SK-N-SH (cell line): ENCODE results near the gene RILPL1. TPM values are rescaled to one million over a fixed set of nuclear protein-coding genes. Genes with fewer than 3 reads are reported as not detected.

ENCODE experiments used
- CTCF ChIA-PET: fragments of 300-600, 350-600 bp; formaldehyde crosslinking; extraction: SDS; loops from one replicate; lab custom pipeline; 2021; lab: Yijun Ruan, JAX
- POLR2A ChIA-PET: fragments of 350-600 bp; sonication (Branson Sonifier 250); formaldehyde crosslinking; extraction: SDS; loops from one replicate; lab custom pipeline; 2020; ENCODE audit warnings: antibody characterized with exemption, inconsistent platforms; lab: Yijun Ruan, JAX
- DNase-seq: peaks from one replicate; pipeline ENCODE4 v3.0.0; 2012
- H2AFZ ChIP-seq: fragments of 200-600 bp; sonication (generic); 2 replicates; pipeline ENCODE4 v1.8.1; 2016; ENCODE audit warnings: antibody characterized with exemption, mild to moderate bottlenecking, low read depth
- H3F3A ChIP-seq: fragments of 200-600 bp; sonication (generic); replicated peaks from 2 replicates; pipeline ENCODE3; 2016; ENCODE audit warnings: antibody characterized with exemption, mild to moderate bottlenecking; ENCODE audit not compliant: insufficient read depth
- H3K27ac ChIP-seq, 2 experiments: fragments of 200-500 bp in 1 of 2; fragments of 200-600 bp in 1 of 2; sonication (Bioruptor generic) in 1 of 2; sonication (generic), shearing (Covaris generic) in 1 of 2; 2 replicates each; pipeline versions ENCODE4 v1.5.1 to v1.6.1; 2014 to 2016; ENCODE audit warnings: low read depth in 2 of 2, inconsistent platforms in 1 of 2, low read length in 1 of 2, mild to moderate bottlenecking in 1 of 2, mixed read lengths in 1 of 2
- H3K27me3 ChIP-seq: fragments of 200-600 bp; sonication (generic), shearing (Covaris generic); 2 replicates; pipeline ENCODE4 v1.6.1; 2016; ENCODE audit warnings: mixed run types; ENCODE audit not compliant: insufficient read depth
- H3K36me3 ChIP-seq, 2 experiments: fragments of 200-500 bp in 1 of 2; fragments of 200-600 bp in 1 of 2; sonication (Bioruptor generic) in 1 of 2; sonication (generic) in 1 of 2; replicated peaks in 1 of 2; 2 replicates each; pipeline versions ENCODE3 to v1.5.1; 2014 to 2016; ENCODE audit warnings: low read length in 1 of 2, mild to moderate bottlenecking in 1 of 2; ENCODE audit not compliant: insufficient read depth in 2 of 2, control insufficient read depth in 1 of 2
- H3K4me1 ChIP-seq, 2 experiments: fragments of 200-500 bp in 1 of 2; fragments of 200-600 bp in 1 of 2; sonication (Bioruptor generic) in 1 of 2; sonication (generic), shearing (Covaris generic) in 1 of 2; 2 replicates each; pipeline versions ENCODE4 v1.5.1 to v1.6.1; 2014 to 2016; ENCODE audit warnings: low read depth in 1 of 2, low read length in 1 of 2, mixed run types in 1 of 2; ENCODE audit not compliant: insufficient read depth in 2 of 2, control insufficient read depth in 1 of 2
- H3K4me2 ChIP-seq: fragments of 200-600 bp; sonication (generic), shearing (Covaris generic); 2 replicates; pipeline ENCODE4 v1.6.1; 2017; ENCODE audit warnings: mixed run types
- H3K4me3 ChIP-seq, 2 experiments: fragments of 200-500 bp in 1 of 2; fragments of 200-600 bp in 1 of 2; sonication (Bioruptor generic) in 1 of 2; sonication (generic), shearing (Covaris generic) in 1 of 2; 2 replicates each; pipeline versions ENCODE4 v1.5.1 to v1.8.1; 2014 to 2016; ENCODE audit warnings: low read depth in 2 of 2, inconsistent platforms in 1 of 2, low read length in 1 of 2, mild to moderate bottlenecking in 1 of 2, mixed read lengths in 1 of 2, moderate library complexity in 1 of 2
- H3K79me2 ChIP-seq: fragments of 200-600 bp; sonication (generic); 2 replicates; pipeline ENCODE4 v1.8.1; 2017; ENCODE audit warnings: mild to moderate bottlenecking; ENCODE audit not compliant: insufficient read depth
- H3K9ac ChIP-seq: fragments of 200-600 bp; sonication (generic); 2 replicates; pipeline ENCODE4 v1.6.1; 2017; ENCODE audit warnings: mixed run types
- H3K9me2 ChIP-seq: fragments of 200-600 bp; sonication (generic); 2 replicates; pipeline ENCODE4 v1.6.1; 2017; ENCODE audit warnings: mixed run types
- H3K9me3 ChIP-seq: fragments of 200-600 bp; sonication (generic); 2 replicates; pipeline ENCODE4 v1.6.1; 2017; ENCODE audit warnings: mixed run types, mild to moderate bottlenecking, moderate library complexity
- H4K20me1 ChIP-seq: fragments of 200-600 bp; sonication (generic); 2 replicates; pipeline ENCODE4 v1.6.1; 2017; ENCODE audit warnings: mild to moderate bottlenecking, mixed run types; ENCODE audit not compliant: insufficient read depth
- EP300 ChIP-seq, 2 experiments: IDR thresholded peaks; 2 replicates each; pipeline versions ENCODE4 v1.4.0 to v1.6.1; 2012; ENCODE audit warnings: borderline replicate concordance in 1 of 2, low read depth in 1 of 2, low read length in 1 of 2
- EZH2phosphoT487 ChIP-seq: fragments of 200-600 bp; sonication (generic); IDR thresholded peaks from 2 replicates; pipeline ENCODE4 v1.6.1; 2017; ENCODE audit warnings: low read depth, mixed run types, mild to moderate bottlenecking, antibody characterized with exemption, moderate library complexity, borderline replicate concordance
- FOXJ3 ChIP-seq: sonication (generic); formaldehyde crosslinking; IDR thresholded peaks from 2 replicates; pipeline ENCODE4 v1.5.1; 2020; ENCODE audit warnings: mild to moderate bottlenecking, missing genetic modification reagents
- FOXM1 ChIP-seq: IDR thresholded peaks from 2 replicates; pipeline ENCODE4 v1.4.0; 2012; ENCODE audit warnings: low read depth, mild to moderate bottlenecking
- GABPA ChIP-seq: IDR thresholded peaks from 2 replicates; pipeline ENCODE4 v1.4.0; 2012; ENCODE audit warnings: low read depth, mild to moderate bottlenecking
- IRF3 ChIP-seq: fragments of 150-350 bp; IDR thresholded peaks from 2 replicates; pipeline ENCODE4 v1.6.1; 2016; ENCODE audit warnings: mild to moderate bottlenecking, low read depth, low read length
- POLR2AphosphoS5 ChIP-seq: IDR thresholded peaks from 2 replicates; pipeline ENCODE4 v1.6.1; 2012; ENCODE audit warnings: low read depth, low read length
- RCOR1 ChIP-seq: fragments of 150-350 bp; IDR thresholded peaks from 2 replicates; pipeline ENCODE4 v1.6.1; 2017; ENCODE audit warnings: antibody characterized with exemption, low read length
- RFX5 ChIP-seq: IDR thresholded peaks from 2 replicates; pipeline ENCODE4 v1.6.1; 2012; ENCODE audit warnings: mild to moderate bottlenecking, improper control_type of control experiment, low read length
- SMC3 ChIP-seq: IDR thresholded peaks from 2 replicates; pipeline ENCODE4 v1.6.1; 2012; ENCODE audit warnings: low read depth, low read length, improper control_type of control experiment
- USF1 ChIP-seq: IDR thresholded peaks from 2 replicates; pipeline ENCODE4 v1.4.0; 2012; ENCODE audit warnings: low read depth, borderline replicate concordance
- WGBS: methylation state at CpG from one replicate; pipeline ENCODE4 v1.1.6; 2017; ENCODE audit warnings: low lambda C conversion rate; 5-methylcytosine and 5-hydroxymethylcytosine counted together
- polyA plus RNA-seq, 3 experiments: library from polyadenylated mRNA; depleted of rRNA; stranded (reverse); fragments of >200 nt; gene quantifications; 2 replicates each; pipeline ENCODE4 v1.2.3, GENCODE V29; 2012

RILPL1 gene
- polyA plus RNA-seq, 1 of the 3 experiments (the other 2 are of a cell fraction), result 32.6 TPM

- Histone ChIP-seq H3K4me3 (no peak overlapping the region), H3K9me3 (no peaks in the 10 kb centered on the region), H3F3A (no peaks in the 10 kb centered on the region), H2AFZ (no peak overlapping the region), H3K27ac (no peak overlapping the region), H3K4me2 (peak overlapping the region; percentile 97; the same call in 1 of the 2 replicates), H3K79me2 (peaks cover 72% of the 10 kb centered on the region), H3K9me2 (no peaks in the 10 kb centered on the region), H3K27me3 (no peaks in the 10 kb centered on the region), H3K4me1 (peaks cover 5 to 24% of the 10 kb centered on the region in 2 experiments; a peak in 1 of 4 replicates), H4K20me1 (0 out of 2 replicates have a peak, but pooled peaks cover 6% of the 10 kb centered on the region), H3K36me3 (peaks cover 2 to 9% of the 10 kb centered on the region in 2 experiments), H3K9ac (no peak overlapping the region)
- no peak for DNase-seq
- POLR2A ChIA-PET, result no interaction called here
- 96% methylated on average over 5 of the region's 5 CpGs for WGBS
- TF ChIP-seq USF1 (no peak), SMC3 (no peak), RCOR1 (no peak), FOXM1 (no peak), POLR2AphosphoS5 (no peak), FOXJ3 (CRISPR knock-in tag) (no peak)
- CTCF ChIA-PET, result no interaction called here
Measured at GRCh38 chr12:123530668-123531067, 2.9 kb downstream of the RILPL1 start.

GRCh38 chr12:123529686-123530085 lies 3.8 kb downstream of the RILPL1 start:
- no peak overlapping the region for H2AFZ ChIP-seq
- ChIA-PET POLR2A (interaction anchor here (0.6 kb wide), 1 partner anchor 681 kb away, joined by 5 read pairs; no protein-coding TSS in a partner anchor), CTCF (no interaction called here)
- H3K4me3 ChIP-seq, result no peak overlapping the region
- no peak overlapping the region for H3K9ac ChIP-seq
- 0 out of 2 replicates have a peak, but pooled peaks cover 6% of the 10 kb centered on the region for H4K20me1 ChIP-seq
- TF ChIP-seq EZH2phosphoT487 (no peak), EP300 (IDR thresholded peaks at IDR 0.05; ENCODE audit: borderline replicate concordance in 1 of 2, low read depth in 1 of 2, low read length in 1 of 2) (no peak), FOXJ3 (CRISPR knock-in tag) (no peak), IRF3 (no peak), GABPA (no peak), RFX5 (no peak)
- H3F3A ChIP-seq, result no peaks in the 10 kb centered on the region
- WGBS, result 90% methylated on average over 3 of the region's 3 CpGs
- peaks cover 2 to 11% of the 10 kb centered on the region in 2 experiments for H3K36me3 ChIP-seq
- no peaks in the 10 kb centered on the region for H3K27me3 ChIP-seq
- H3K4me1 ChIP-seq, result peaks cover 5 to 24% of the 10 kb centered on the region in 2 experiments; a peak in 1 of 4 replicates
- H3K9me2 ChIP-seq, result no peaks in the 10 kb centered on the region
- no peak for DNase-seq
- peaks cover 75% of the 10 kb centered on the region for H3K79me2 ChIP-seq
- H3K4me2 ChIP-seq, result no peak overlapping the region
- H3K27ac ChIP-seq, result no peak overlapping the region
- H3K9me3 ChIP-seq, result no peaks in the 10 kb centered on the region
